Measurements from ENCODE around the gene PLCH1. TPM values are rescaled to one million over a fixed set of nuclear protein-coding genes. Genes with fewer than 3 reads are reported as not detected.
A peak's percentile ranks its signal among the peaks of the same experiment; 100 is the strongest.

PLCH1 gene
- total RNA-seq, 1 experiment from 2014 or later = 4.1 TPM

DNA sequence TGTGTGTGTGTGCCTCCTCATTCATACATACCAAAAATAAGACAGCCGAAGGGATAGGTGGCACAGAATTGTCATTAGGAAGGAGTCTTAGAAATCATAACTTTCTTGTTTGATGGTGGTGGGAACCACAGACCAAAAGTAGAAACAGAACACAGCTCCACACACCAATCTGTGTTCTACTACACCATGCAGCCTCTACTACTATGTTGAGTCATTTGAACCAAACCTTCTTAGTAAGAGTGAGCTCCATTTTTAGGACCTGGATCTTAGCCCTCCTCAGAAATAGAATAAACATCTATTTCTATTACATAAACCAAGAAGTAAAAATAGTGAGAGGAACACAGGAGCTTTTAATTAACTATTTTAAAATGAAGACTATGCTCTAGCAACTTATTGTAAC lies 27.9 kb upstream of the PLCH1 start:
- H2AFZ ChIP-seq (ENCODE audit: low read length) = no peak overlapping the region
- BruUV-seq (replicated peaks) = no TSS peak
- POLR2A ChIA-PET (ENCODE audit: unreplicated experiment) = no interaction called here

GRCh38 chr3:155771126-155771525 lies 26.3 kb upstream of the PLCH1 start:
- no peak overlapping the region for H3K27ac ChIP-seq (ENCODE audit: low read length)
- DNase-seq (no peak), ATAC-seq (no peak)
- no peaks in the 10 kb centered on the region for H3F3A ChIP-seq (ENCODE audit: low read length, unreplicated experiment)
- H3K4me2 ChIP-seq (ENCODE audit: low read length) = no peak overlapping the region
- H2AFZ ChIP-seq (ENCODE audit: low read length) = no peak overlapping the region
- no peak overlapping the region for H3K4me3 ChIP-seq (ENCODE audit: low read length)
- no peaks in the 10 kb centered on the region for H3K27me3 ChIP-seq (ENCODE audit: low read length)
- H3K9me3 ChIP-seq (ENCODE audit: low read length) = peaks cover 4% of the 10 kb centered on the region; the same call in 1 of the 2 replicates
- no TSS peak for BruUV-seq (replicated peaks)
- intact Hi-C loops (cut with micrococcal nuclease) = no loop called here
- H3K79me2 ChIP-seq (ENCODE audit: low read length) = no peaks in the 10 kb centered on the region
- no peaks in the 10 kb centered on the region for H3K9me2 ChIP-seq (replicated peaks; ENCODE audit: low read length)
- ChIA-PET POLR2A (ENCODE audit: unreplicated experiment) (no interaction called here), CTCF (no interaction called here)
- no peaks in the 10 kb centered on the region for H4K20me1 ChIP-seq (ENCODE audit: low read length)
- H3K4me1 ChIP-seq (ENCODE audit: insufficient read depth, low read length) = 0 out of 2 replicates have a peak, but pooled peaks cover 3% of the 10 kb centered on the region
- H3K36me3 ChIP-seq (ENCODE audit: low read depth, low read length) = peaks cover 8% of the 10 kb centered on the region
- no peak overlapping the region for H3K9ac ChIP-seq (ENCODE audit: low read length)
- TF ChIP-seq, protein P1, sequence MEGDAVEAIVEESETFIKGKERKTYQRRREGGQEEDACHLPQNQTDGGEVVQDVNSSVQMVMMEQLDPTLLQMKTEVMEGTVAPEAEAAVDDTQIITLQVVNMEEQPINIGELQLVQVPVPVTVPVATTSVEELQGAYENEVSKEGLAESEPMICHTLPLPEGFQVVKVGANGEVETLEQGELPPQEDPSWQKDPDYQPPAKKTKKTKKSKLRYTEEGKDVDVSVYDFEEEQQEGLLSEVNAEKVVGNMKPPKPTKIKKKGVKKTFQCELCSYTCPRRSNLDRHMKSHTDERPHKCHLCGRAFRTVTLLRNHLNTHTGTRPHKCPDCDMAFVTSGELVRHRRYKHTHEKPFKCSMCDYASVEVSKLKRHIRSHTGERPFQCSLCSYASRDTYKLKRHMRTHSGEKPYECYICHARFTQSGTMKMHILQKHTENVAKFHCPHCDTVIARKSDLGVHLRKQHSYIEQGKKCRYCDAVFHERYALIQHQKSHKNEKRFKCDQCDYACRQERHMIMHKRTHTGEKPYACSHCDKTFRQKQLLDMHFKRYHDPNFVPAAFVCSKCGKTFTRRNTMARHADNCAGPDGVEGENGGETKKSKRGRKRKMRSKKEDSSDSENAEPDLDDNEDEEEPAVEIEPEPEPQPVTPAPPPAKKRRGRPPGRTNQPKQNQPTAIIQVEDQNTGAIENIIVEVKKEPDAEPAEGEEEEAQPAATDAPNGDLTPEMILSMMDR (conservative IDR thresholded peaks at IDR 0.05; ENCODE audit: low read depth, low read length) = no peak
- TF ChIP-seq EZH2phosphoT487 (IDR thresholded peaks at IDR 0.05; ENCODE audit: borderline replicate concordance, low read length) (no peak), EZH2 (IDR thresholded peaks at IDR 0.05; ENCODE audit: low read length, unreplicated experiment) (no peak)

More for the DNA sequence above, 27.9 kb upstream of the PLCH1 start:
- Histone ChIP-seq H3K4me2 (ENCODE audit: low read length) (no peak overlapping the region), H3K9me2 (replicated peaks; ENCODE audit: low read length) (no peaks in the 10 kb centered on the region), H3K9ac (ENCODE audit: low read length) (no peak overlapping the region), H3K4me1 (ENCODE audit: insufficient read depth, low read length) (no peaks in the 10 kb centered on the region), H3K27me3 (ENCODE audit: low read length) (no peaks in the 10 kb centered on the region), H3K27ac (ENCODE audit: low read length) (no peak overlapping the region), H3K9me3 (ENCODE audit: low read length) (peaks cover 4% of the 10 kb centered on the region; the same call in 1 of the 2 replicates), H4K20me1 (ENCODE audit: low read length) (no peaks in the 10 kb centered on the region), H3K79me2 (ENCODE audit: low read length) (no peaks in the 10 kb centered on the region), H3K4me3 (ENCODE audit: low read length) (no peak overlapping the region), H3K36me3 (ENCODE audit: low read depth, low read length) (peaks cover 8% of the 10 kb centered on the region), H3F3A (ENCODE audit: low read length, unreplicated experiment) (no peaks in the 10 kb centered on the region)
- intact Hi-C loops (cut with micrococcal nuclease) = no loop called here
- ATAC-seq (no peak), DNase-seq (no peak)
- CTCF ChIA-PET = no interaction called here
- TF ChIP-seq EZH2phosphoT487 (IDR thresholded peaks at IDR 0.05; ENCODE audit: borderline replicate concordance, low read length) = no peak
- TF ChIP-seq, protein P1 (conservative IDR thresholded peaks at IDR 0.05; ENCODE audit: low read depth, low read length) = no peak
- no peak for TF ChIP-seq EZH2 (IDR thresholded peaks at IDR 0.05; ENCODE audit: low read length, unreplicated experiment)

DNA sequence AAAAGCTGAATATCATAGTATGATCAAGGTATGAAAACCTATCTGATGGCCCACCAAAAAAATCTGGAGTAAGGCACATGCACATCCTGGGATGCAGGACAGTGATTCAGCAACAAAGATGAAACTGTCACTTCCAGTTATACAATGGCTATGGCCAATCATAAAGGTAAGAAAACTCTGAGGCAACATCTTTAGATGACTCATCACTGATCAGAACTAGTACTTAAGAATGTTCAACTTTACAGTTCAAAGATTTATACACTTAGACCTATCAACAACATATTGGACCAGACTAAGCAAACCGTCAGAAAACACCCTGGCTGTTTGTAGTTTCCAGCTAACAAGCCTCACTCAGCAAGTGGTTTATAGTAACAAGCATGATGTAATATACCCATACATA lies 21.3 kb upstream of the PLCH1 start:
- CTCF ChIA-PET = interaction anchor here (0.6 kb wide), 1 partner anchor 19 kb away, joined by 4 read pairs; no protein-coding TSS in a partner anchor
- peak; percentile 66 for DNase-seq
- H3K27ac ChIP-seq (ENCODE audit: low read length) = no peak overlapping the region

More for the DNA sequence above, 21.3 kb upstream of the PLCH1 start:
- Histone ChIP-seq H3K27me3 (ENCODE audit: low read length) (no peaks in the 10 kb centered on the region), H3K4me2 (ENCODE audit: low read length) (no peak overlapping the region), H3K4me3 (ENCODE audit: low read length) (no peak overlapping the region), H2AFZ (ENCODE audit: low read length) (no peak overlapping the region), H3K9me2 (replicated peaks; ENCODE audit: low read length) (no peaks in the 10 kb centered on the region), H3K79me2 (ENCODE audit: low read length) (no peaks in the 10 kb centered on the region), H3K9me3 (ENCODE audit: low read length) (peaks cover 4% of the 10 kb centered on the region; the same call in 1 of the 2 replicates), H3K9ac (ENCODE audit: low read length) (no peak overlapping the region), H4K20me1 (ENCODE audit: low read length) (no peaks in the 10 kb centered on the region), H3K4me1 (ENCODE audit: insufficient read depth, low read length) (0 out of 2 replicates have a peak, but pooled peaks cover 3% of the 10 kb centered on the region), H3F3A (ENCODE audit: low read length, unreplicated experiment) (no peaks in the 10 kb centered on the region), H3K36me3 (ENCODE audit: low read depth, low read length) (peaks cover 8% of the 10 kb centered on the region)
- intact Hi-C loops (cut with micrococcal nuclease) = no loop called here
- POLR2A ChIA-PET (ENCODE audit: unreplicated experiment) = no interaction called here
- TF ChIP-seq EZH2phosphoT487 (IDR thresholded peaks at IDR 0.05; ENCODE audit: borderline replicate concordance, low read length) (no peak), EZH2 (IDR thresholded peaks at IDR 0.05; ENCODE audit: low read length, unreplicated experiment) (no peak)
- TF ChIP-seq, protein P1 (conservative IDR thresholded peaks at IDR 0.05; ENCODE audit: low read depth, low read length) = no peak
- ATAC-seq = peak; percentile 70
- no TSS peak for BruUV-seq (replicated peaks)
